ENCODE data around the gene BNIP1. TPM values are rescaled to one million over a fixed set of nuclear protein-coding genes. Genes with fewer than 3 reads are reported as not detected.

BNIP1 gene, protein sequence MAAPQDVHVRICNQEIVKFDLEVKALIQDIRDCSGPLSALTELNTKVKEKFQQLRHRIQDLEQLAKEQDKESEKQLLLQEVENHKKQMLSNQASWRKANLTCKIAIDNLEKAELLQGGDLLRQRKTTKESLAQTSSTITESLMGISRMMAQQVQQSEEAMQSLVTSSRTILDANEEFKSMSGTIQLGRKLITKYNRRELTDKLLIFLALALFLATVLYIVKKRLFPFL
- total RNA-seq, result 14.4 and 17.8 TPM in 2 replicates

DNA sequence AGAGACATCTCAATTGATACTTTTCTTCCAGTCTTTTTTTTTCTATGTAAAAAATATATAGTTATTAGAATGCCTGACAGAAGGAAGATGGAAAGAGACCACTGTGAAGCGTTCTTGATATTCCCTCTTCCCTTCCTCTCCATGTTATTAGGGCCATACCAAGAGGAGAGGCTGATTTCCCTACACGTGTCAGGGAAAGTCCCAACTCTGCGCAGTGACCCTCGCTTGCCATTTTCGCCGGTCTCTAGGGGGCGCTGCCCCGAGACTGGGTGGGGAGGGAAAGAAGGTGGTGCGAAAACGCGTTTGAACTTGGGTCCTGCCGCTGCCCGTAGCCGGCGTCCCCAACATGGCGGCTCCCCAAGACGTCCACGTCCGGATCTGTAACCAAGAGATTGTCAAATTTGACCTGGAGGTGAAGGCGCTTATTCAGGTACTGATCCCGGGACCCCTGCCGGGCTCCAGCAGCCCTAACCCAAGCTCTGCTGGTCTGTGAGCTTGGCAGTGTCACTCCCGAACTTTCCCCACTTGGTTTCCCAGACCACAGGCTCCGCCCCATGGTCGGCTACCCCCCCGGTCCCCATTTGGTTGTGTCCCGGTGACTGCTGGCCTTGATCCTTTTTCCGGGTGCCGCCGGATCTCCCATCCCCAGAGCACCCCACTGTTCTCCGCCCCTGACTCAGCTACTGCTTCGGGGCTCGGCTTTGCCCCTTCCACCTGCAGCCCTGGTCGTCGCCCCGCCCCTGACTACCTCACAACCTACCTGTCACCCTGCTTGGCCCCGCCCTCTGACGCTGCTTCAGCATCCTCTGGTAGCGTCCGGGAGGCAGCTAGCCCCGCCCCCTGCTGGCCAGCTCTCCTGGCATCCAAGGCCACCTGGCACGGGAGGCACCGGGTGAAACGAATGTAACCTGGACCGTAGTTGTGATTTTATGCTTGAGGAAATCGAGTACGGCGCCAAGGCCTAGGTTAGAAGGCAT is at the start of gene BNIP1:
Gene BNIP1, plus strand, starts transcription at position 332 of the 977 bp plus-strand sequence. Its CDS starts 15 bp downstream, at position 347.
- H3K36me3 ChIP-seq (ENCODE audit: control insufficient read depth, insufficient read depth, low read length), result no peaks in the 10 kb centered on the region
- peak within 1 kb of the TSS; percentile 88 for H3K4me3 ChIP-seq (ENCODE audit: low read depth, low read length)
- TF ChIP-seq, protein P1, sequence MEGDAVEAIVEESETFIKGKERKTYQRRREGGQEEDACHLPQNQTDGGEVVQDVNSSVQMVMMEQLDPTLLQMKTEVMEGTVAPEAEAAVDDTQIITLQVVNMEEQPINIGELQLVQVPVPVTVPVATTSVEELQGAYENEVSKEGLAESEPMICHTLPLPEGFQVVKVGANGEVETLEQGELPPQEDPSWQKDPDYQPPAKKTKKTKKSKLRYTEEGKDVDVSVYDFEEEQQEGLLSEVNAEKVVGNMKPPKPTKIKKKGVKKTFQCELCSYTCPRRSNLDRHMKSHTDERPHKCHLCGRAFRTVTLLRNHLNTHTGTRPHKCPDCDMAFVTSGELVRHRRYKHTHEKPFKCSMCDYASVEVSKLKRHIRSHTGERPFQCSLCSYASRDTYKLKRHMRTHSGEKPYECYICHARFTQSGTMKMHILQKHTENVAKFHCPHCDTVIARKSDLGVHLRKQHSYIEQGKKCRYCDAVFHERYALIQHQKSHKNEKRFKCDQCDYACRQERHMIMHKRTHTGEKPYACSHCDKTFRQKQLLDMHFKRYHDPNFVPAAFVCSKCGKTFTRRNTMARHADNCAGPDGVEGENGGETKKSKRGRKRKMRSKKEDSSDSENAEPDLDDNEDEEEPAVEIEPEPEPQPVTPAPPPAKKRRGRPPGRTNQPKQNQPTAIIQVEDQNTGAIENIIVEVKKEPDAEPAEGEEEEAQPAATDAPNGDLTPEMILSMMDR (IDR thresholded peaks at IDR 0.05; ENCODE audit: insufficient read depth, low read length, poor library complexity, severe bottlenecking), result peak; percentile 99
- H3K27me3 ChIP-seq (ENCODE audit: control insufficient read depth, insufficient read depth, low read length), result no peaks in the 10 kb centered on the region
- peak; percentile 74 for DNase-seq (ENCODE audit: low read depth)

DNA sequence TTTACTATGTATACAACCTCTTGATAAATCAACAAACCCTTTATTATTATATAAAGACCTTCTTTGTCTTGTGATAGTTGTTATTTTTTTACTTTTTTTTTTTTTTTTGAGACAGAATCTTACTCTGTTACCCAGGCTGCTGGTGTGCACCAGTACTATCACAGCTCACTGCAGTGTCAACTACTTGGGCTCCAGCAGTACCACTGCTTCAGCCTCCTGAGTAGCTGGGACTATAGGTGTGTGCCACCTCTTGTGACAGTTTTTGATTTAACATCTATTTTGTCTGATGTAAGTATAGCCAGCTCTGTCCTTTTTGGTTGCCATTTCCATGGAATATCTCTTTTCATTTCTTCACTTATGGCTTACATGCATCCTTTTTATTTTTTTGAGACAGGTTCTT is 45.5 kb upstream of the BNIP1 start:
- H3K27me3 ChIP-seq (ENCODE audit: control insufficient read depth, insufficient read depth, low read length), result no peaks in the 10 kb centered on the region
- H3K4me3 ChIP-seq (ENCODE audit: low read depth, low read length), result no peak overlapping the region
- DNase-seq (ENCODE audit: low read depth), result no peak
- TF ChIP-seq, protein P1 (IDR thresholded peaks at IDR 0.05; ENCODE audit: insufficient read depth, low read length, poor library complexity, severe bottlenecking), result no peak
- H3K36me3 ChIP-seq (ENCODE audit: control insufficient read depth, insufficient read depth, low read length), result no peaks in the 10 kb centered on the region

DNA sequence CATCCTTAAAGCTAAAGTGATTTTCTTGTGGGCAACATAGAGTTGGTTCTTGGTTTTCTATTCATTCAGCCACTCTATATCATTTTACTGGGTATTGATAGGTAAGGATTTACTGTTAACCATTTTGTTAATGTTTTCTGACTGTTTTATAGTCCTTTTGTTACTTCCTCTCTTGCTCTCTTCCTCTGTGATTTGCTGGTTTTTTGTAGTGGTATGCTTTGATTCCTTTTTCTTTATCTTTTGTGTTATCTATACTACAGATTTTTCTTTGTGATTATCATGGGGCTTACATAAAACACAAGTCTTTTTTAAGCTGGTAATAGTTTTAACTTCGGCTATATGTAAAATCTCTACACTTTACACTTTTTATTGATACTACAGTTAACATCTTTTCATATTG is 44.9 kb upstream of the BNIP1 start:
- H3K36me3 ChIP-seq (ENCODE audit: control insufficient read depth, insufficient read depth, low read length), result no peaks in the 10 kb centered on the region
- H3K4me3 ChIP-seq (ENCODE audit: low read depth, low read length), result no peak overlapping the region
- no peaks in the 10 kb centered on the region for H3K27me3 ChIP-seq (ENCODE audit: control insufficient read depth, insufficient read depth, low read length)
- DNase-seq (ENCODE audit: low read depth), result no peak
- TF ChIP-seq, protein P1 (IDR thresholded peaks at IDR 0.05; ENCODE audit: insufficient read depth, low read length, poor library complexity, severe bottlenecking), result no peak

DNA sequence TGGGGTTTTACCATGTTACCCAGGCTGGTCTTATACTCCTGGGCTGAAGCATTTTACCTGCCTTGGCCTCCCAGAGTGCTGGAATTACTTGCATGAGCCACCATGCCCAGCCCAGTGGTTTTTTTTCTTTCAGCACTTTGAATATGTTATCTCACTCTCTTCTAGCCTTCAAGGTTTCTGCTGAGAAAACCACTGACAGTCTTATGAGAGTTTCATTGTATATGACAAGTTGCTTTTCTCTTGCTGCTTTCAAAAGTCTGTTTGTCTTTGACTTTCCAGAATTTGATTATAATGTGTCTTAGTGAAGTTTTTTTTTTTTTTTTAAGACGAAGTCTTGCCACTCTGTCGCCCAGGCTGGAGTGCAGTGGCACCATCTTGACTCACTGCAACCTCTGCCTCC is 43.1 kb upstream of the BNIP1 start:
- TF ChIP-seq, protein P1 (IDR thresholded peaks at IDR 0.05; ENCODE audit: insufficient read depth, low read length, poor library complexity, severe bottlenecking), result no peak

DNA sequence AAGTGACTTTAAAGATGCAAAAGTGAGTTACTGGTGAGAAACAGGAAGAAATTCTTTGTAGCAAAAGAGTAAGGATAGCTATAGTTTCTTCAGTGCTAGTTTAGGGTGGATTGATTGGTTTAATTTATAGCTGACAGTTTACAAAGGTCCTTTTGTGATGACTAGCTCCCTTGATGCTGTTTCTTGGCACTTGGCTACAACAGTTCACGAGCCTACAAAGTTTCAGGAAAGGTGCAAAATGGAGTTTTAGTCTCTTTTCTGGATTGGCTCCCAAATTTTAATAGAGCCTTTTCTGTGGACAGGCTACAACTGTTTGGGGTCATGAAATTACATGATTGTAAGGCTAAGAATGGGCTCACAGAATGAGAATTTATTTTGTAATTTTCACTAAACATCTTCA is 40.9 kb upstream of the BNIP1 start:
- TF ChIP-seq, protein P1 (IDR thresholded peaks at IDR 0.05; ENCODE audit: insufficient read depth, low read length, poor library complexity, severe bottlenecking), result no peak
- Histone ChIP-seq H3K36me3 (ENCODE audit: control insufficient read depth, insufficient read depth, low read length) (no peaks in the 10 kb centered on the region), H3K4me3 (ENCODE audit: low read depth, low read length) (no peak overlapping the region), H3K27me3 (ENCODE audit: control insufficient read depth, insufficient read depth, low read length) (no peaks in the 10 kb centered on the region)
- no peak for DNase-seq (ENCODE audit: low read depth)

More for the DNA sequence above, 43.1 kb upstream of the BNIP1 start:
- Histone ChIP-seq H3K4me3 (ENCODE audit: low read depth, low read length) (no peak overlapping the region), H3K36me3 (ENCODE audit: control insufficient read depth, insufficient read depth, low read length) (no peaks in the 10 kb centered on the region), H3K27me3 (ENCODE audit: control insufficient read depth, insufficient read depth, low read length) (no peaks in the 10 kb centered on the region)
- DNase-seq (ENCODE audit: low read depth), result no peak
